GM15510 (cell line): ENCODE measurements around the gene BOC.

Experiments used
- POLR2A ChIP-seq: IDR thresholded peaks from 3 replicates; pipeline ENCODE4 v1.6.1; 2011; ENCODE audit warnings: borderline replicate concordance; ENCODE audit not compliant: insufficient read length; ENCODE audit errors: extremely low read depth

Gene BOC

GRCh38 chr3:113233497-113233896, 22.1 kb downstream of the BOC start:
- TF ChIP-seq POLR2A: no peak

- no peak for TF ChIP-seq POLR2A
Measured at GRCh38 chr3:113234028-113234427, 22.7 kb downstream of the BOC start.

- no peak for TF ChIP-seq POLR2A
Measured at GRCh38 chr3:113234688-113235260, 23.4 kb downstream of the BOC start.

GRCh38 chr3:113238503-113238902, 27.1 kb downstream of the BOC start:
- no peak for TF ChIP-seq POLR2A

- TF ChIP-seq POLR2A: no peak
Measured at GRCh38 chr3:113240841-113241240, 29.5 kb downstream of the BOC start.

- no peak for TF ChIP-seq POLR2A
Measured at GRCh38 chr3:113241292-113242095, 30.1 kb downstream of the BOC start.

GRCh38 chr3:113242096-113242581, 30.8 kb downstream of the BOC start:
- no peak for TF ChIP-seq POLR2A

GRCh38 chr3:113243071-113243470, 31.7 kb downstream of the BOC start:
- TF ChIP-seq POLR2A: no peak

GRCh38 chr3:113243846-113244245, 32.5 kb downstream of the BOC start:
- no peak for TF ChIP-seq POLR2A

- no peak for TF ChIP-seq POLR2A
Measured at GRCh38 chr3:113245761-113246161, 34.4 kb downstream of the BOC start.

- TF ChIP-seq POLR2A: no peak
Measured at GRCh38 chr3:113247068-113247467, 35.7 kb downstream of the BOC start.

GRCh38 chr3:113247675-113248458, 36.5 kb downstream of the BOC start:
- TF ChIP-seq POLR2A: no peak

GRCh38 chr3:113249111-113249510, 37.8 kb downstream of the BOC start:
- no peak for TF ChIP-seq POLR2A

- TF ChIP-seq POLR2A: no peak
Measured at GRCh38 chr3:113249601-113250000, 38.2 kb downstream of the BOC start.

GRCh38 chr3:113250566-113250965, 39.2 kb downstream of the BOC start:
- no peak for TF ChIP-seq POLR2A

GRCh38 chr3:113251817-113252216, 40.5 kb downstream of the BOC start:
- no peak for TF ChIP-seq POLR2A

- TF ChIP-seq POLR2A: no peak
Measured at GRCh38 chr3:113252553-113252952, 41.2 kb downstream of the BOC start.
